ENCODE results near the gene THAP7. TPM values are rescaled to one million over a fixed set of nuclear protein-coding genes. Genes with fewer than 3 reads are reported as not detected.

The THAP7 gene
- total RNA-seq, 1 donor from 2014 or later = 56.5 TPM

DNA sequence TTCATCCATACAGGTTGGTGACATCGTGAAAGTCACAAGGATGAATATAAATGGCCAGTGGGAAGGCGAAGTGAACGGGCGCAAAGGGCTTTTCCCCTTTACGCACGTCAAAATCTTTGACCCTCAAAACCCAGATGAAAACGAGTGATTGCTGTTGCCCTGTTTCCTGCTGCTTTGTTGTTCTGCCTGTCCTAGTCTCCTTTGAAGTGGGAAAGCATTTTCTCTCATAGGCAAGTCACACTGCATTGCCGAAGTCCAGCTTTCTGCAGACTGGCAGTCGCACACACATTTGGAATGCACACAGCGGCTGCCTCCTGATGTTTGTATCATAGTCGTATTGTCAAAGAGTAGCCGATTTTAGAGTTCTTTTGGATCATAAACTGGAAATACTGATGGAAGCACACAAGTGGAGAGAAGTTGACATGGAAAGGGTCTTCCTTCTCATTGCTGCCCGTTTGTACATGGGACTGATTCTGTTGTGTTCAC is 52.2 kb downstream of the THAP7 start:
- DNase-seq (ENCODE audit: low read depth) = no peak

MicroRNAs encoded within 50 kb of the gene (microRNA counts, 767-probe panel; counts per million panel counts)
- microRNA hsa-miR-649 = not detected

Small RNAs within 50 kb of the gene (microRNA-seq; reads per million reads assigned to microRNA genes)
- gene MIR649 = not detected

Other genes starting within 250 kb of the THAP7 start
- not detected in 2 replicates for gene SERPIND1, start 228.0 kb downstream of the THAP7 start, total RNA-seq
- gene PI4KA, start 143.3 kb downstream of the THAP7 start, total RNA-seq = 41.7 and 48.4 TPM in 2 replicates
- gene SNAP29, start 143.1 kb downstream of the THAP7 start, total RNA-seq = 15.1 and 19.1 TPM in 2 replicates
- 48.5 and 52.6 TPM in 2 replicates for gene CRKL, start 84.7 kb downstream of the THAP7 start, total RNA-seq
- gene AIFM3, start 34.9 kb downstream of the THAP7 start, total RNA-seq = 0.13 TPM in 1 of 2 replicates, not detected in the other
- gene LZTR1, start 19.8 kb downstream of the THAP7 start, total RNA-seq = 51.8 and 54.3 TPM in 2 replicates
- gene P2RX6, start 13.0 kb upstream of the THAP7 start, total RNA-seq = 72.8 and 103 TPM in 2 replicates
- gene SLC7A4, start 30.4 kb upstream of the THAP7 start, total RNA-seq = 0.70 and 1.3 TPM in 2 replicates
- gene LRRC74B, start 43.8 kb upstream of the THAP7 start, total RNA-seq = 0.08 and 0.88 TPM in 2 replicates